Cerebellar nuclear complex (tissue), 1 donor: ENCODE results near the gene SCAP.

Experiments used
- DNase-seq, 2 experiments: peaks; one replicate each; lab custom pipeline; 2025; lab: John Stamatoyannopoulos, UW

Gene SCAP

GRCh38 chr3:47430606-47431005 is 45.1 kb downstream of the SCAP start:
- DNase-seq: no peak

GRCh38 chr3:47429476-47430270 is 46.1 kb downstream of the SCAP start:
- no peak for DNase-seq

GRCh38 chr3:47428662-47429061 is 47.1 kb downstream of the SCAP start:
- DNase-seq: no peak

GRCh38 chr3:47427866-47428265 is 47.9 kb downstream of the SCAP start:
- no peak for DNase-seq

- DNase-seq: no peak
Observed at GRCh38 chr3:47425959-47426358, 49.8 kb downstream of the SCAP start.

- DNase-seq: no peak
Observed at GRCh38 chr3:47425383-47425778, 50.4 kb downstream of the SCAP start.

GRCh38 chr3:47424434-47425382 is 51.0 kb downstream of the SCAP start:
- no peak for DNase-seq

- no peak for DNase-seq
Observed at GRCh38 chr3:47423548-47424145, 52.1 kb downstream of the SCAP start.

- no peak for DNase-seq
Observed at GRCh38 chr3:47422743-47423142, 53.0 kb downstream of the SCAP start.

GRCh38 chr3:47421741-47422649 is 53.7 kb downstream of the SCAP start:
- DNase-seq: no peak

GRCh38 chr3:47420511-47421484 is 54.9 kb downstream of the SCAP start:
- DNase-seq: peak; percentile 27 to 60

- DNase-seq: no peak
Observed at GRCh38 chr3:47420044-47420430, 55.7 kb downstream of the SCAP start.

- no peak for DNase-seq
Observed at GRCh38 chr3:47419083-47420043, 56.4 kb downstream of the SCAP start.

GRCh38 chr3:47418167-47419082 is 57.3 kb downstream of the SCAP start:
- no peak for DNase-seq

GRCh38 chr3:47416041-47416440 is 59.7 kb downstream of the SCAP start:
- DNase-seq: no peak

GRCh38 chr3:47414666-47415587 is 60.8 kb downstream of the SCAP start:
- DNase-seq: no peak

GRCh38 chr3:47414161-47414564 is 61.6 kb downstream of the SCAP start:
- DNase-seq: no peak
